ENCODE results near the gene MDK. TPM values are rescaled to one million over a fixed set of nuclear protein-coding genes. Genes with fewer than 3 reads are reported as not detected.

MDK gene
- total and polyA plus RNA-seq, 9 donors, result 211 to 634 (median 411) TPM

GRCh38 chr11:46414879-46415278, 33.4 kb downstream of the MDK start:
- H3K36me3 ChIP-seq, result no peaks in the 10 kb centered on the region
- intact Hi-C loops (cut with DNase I), result no loop called here
- no peak for DNase-seq
- H3K9me3 ChIP-seq, result no peaks in the 10 kb centered on the region
- H3K4me3 ChIP-seq, result no peak overlapping the region
- WGBS, 3 donors, result 64 to 66% (median 64%) methylated on average over 3 of the region's 3 CpGs
- H3K4me1 ChIP-seq (ENCODE audit: insufficient read depth), result no peaks in the 10 kb centered on the region
- H3K27ac ChIP-seq, result no peak overlapping the region
- H3K27me3 ChIP-seq, result no peaks in the 10 kb centered on the region
- TF ChIP-seq EP300 (IDR thresholded peaks at IDR 0.05), result no peak
- TF ChIP-seq CTCF (IDR thresholded peaks at IDR 0.05), result no peak
- TF ChIP-seq POLR2A (IDR thresholded peaks at IDR 0.05), result no peak

GRCh38 chr11:46417711-46418110, 36.2 kb downstream of the MDK start:
- no peak for TF ChIP-seq EP300 (IDR thresholded peaks at IDR 0.05)
- no peak for TF ChIP-seq CTCF (IDR thresholded peaks at IDR 0.05)
- no peak for TF ChIP-seq POLR2A (IDR thresholded peaks at IDR 0.05)
- H3K27me3 ChIP-seq, result no peaks in the 10 kb centered on the region
- intact Hi-C loops (cut with DNase I), result no loop called here
- no peak overlapping the region for H3K4me3 ChIP-seq
- no peak overlapping the region for H3K27ac ChIP-seq
- H3K9me3 ChIP-seq, result no peaks in the 10 kb centered on the region
- H3K36me3 ChIP-seq, result no peaks in the 10 kb centered on the region
- 85 to 86% (median 86%) methylated on average over 7 of the region's 7 CpGs for WGBS, 3 donors
- DNase-seq, result no peak
- H3K4me1 ChIP-seq (ENCODE audit: insufficient read depth), result no peaks in the 10 kb centered on the region

DNA sequence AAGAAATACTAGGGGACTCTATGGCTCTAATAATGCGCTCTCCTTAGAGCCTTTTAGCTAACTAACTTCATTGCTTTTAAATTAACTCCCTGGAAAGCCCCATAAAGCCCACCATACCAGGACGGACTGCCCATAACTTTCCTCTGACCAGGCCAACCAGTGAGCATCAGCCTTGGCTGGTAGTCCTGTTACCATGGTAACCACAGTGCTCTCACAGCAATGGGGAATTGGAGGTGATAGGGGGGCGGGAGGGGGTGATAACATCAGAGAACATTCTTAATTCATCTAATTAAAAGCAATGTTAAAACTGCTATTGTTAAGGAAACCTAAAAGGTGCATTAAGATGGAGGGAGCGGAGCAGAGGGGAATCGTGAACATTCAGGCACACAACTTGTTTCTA, 37.3 kb downstream of the MDK start:
- Histone ChIP-seq H3K27me3 (no peaks in the 10 kb centered on the region), H3K27ac (no peak overlapping the region), H3K4me3 (no peak overlapping the region), H3K4me1 (ENCODE audit: insufficient read depth) (no peaks in the 10 kb centered on the region), H3K9me3 (no peaks in the 10 kb centered on the region), H3K36me3 (no peaks in the 10 kb centered on the region)
- intact Hi-C loops (cut with DNase I), result no loop called here
- DNase-seq, result no peak
- TF ChIP-seq CTCF (IDR thresholded peaks at IDR 0.05), result no peak
- TF ChIP-seq EP300 (IDR thresholded peaks at IDR 0.05), result no peak
- TF ChIP-seq POLR2A (IDR thresholded peaks at IDR 0.05), result no peak
- WGBS, 3 donors, result 91 to 94% (median 92%) methylated on average over 5 of the region's 5 CpGs

GRCh38 chr11:46420513-46420912, 39.0 kb downstream of the MDK start:
- no peaks in the 10 kb centered on the region for H3K27me3 ChIP-seq
- no peak for TF ChIP-seq EP300 (IDR thresholded peaks at IDR 0.05)
- TF ChIP-seq POLR2A (IDR thresholded peaks at IDR 0.05), result no peak
- TF ChIP-seq CTCF (IDR thresholded peaks at IDR 0.05), result no peak
- H3K9me3 ChIP-seq, result no peaks in the 10 kb centered on the region
- H3K4me1 ChIP-seq (ENCODE audit: insufficient read depth), result no peaks in the 10 kb centered on the region
- WGBS, 3 donors, result 89 to 100% (median 100%) methylated on average over 1 of the region's 1 CpG
- DNase-seq, result no peak
- H3K36me3 ChIP-seq, result no peaks in the 10 kb centered on the region
- H3K27ac ChIP-seq, result no peak overlapping the region
- intact Hi-C loops (cut with DNase I), result no loop called here
- H3K4me3 ChIP-seq, result no peak overlapping the region
